Caco-2 (cell line): ENCODE measurements around the gene FUT7. TPM values are rescaled to one million over a fixed set of nuclear protein-coding genes. Genes with fewer than 3 reads are reported as not detected.

ENCODE experiments used
- BruUV-seq: library from RNA; stranded (reverse); fragments of 400-500 nt; replicated peaks from 2 replicates; lab custom pipeline; 2021; lab: Mats Ljungman, UMichigan
- CTCF ChIA-PET: fragments of 300-600 bp; sonication (Branson Sonifier 250); formaldehyde crosslinking; loops from one replicate; lab custom pipeline; 2022; ENCODE audit warnings: antibody characterized with exemption; lab: Charles Lee
- POLR2A ChIA-PET: fragments of 300-600 bp; sonication (Branson Sonifier 250); formaldehyde crosslinking; loops from one replicate; lab custom pipeline; 2022; ENCODE audit warnings: antibody characterized with exemption; lab: Charles Lee
- DNase-seq, 2 experiments: peaks; one replicate each; pipeline versions ENCODE4 v3.0.0 to v3.0.0-alpha.2; 2020 to 2022
- H3K27me3 ChIP-seq: replicated peaks from 2 replicates; pipeline ENCODE4 v1.6.0; 2011; ENCODE audit warnings: low read length; ENCODE audit not compliant: control insufficient read depth, insufficient read depth
- H3K36me3 ChIP-seq: 2 replicates; pipeline ENCODE4 v1.5.1; 2011; ENCODE audit warnings: low read length; ENCODE audit not compliant: control insufficient read depth, insufficient read depth
- H3K4me1 ChIP-seq: fragments of 250-450 bp; sonication (Bioruptor Pico); 2 replicates; pipeline ENCODE4 v1.5.1; 2020; ENCODE audit warnings: mild to moderate bottlenecking
- H3K4me3 ChIP-seq: 2 replicates; pipeline ENCODE4 v1.5.1; 2011; ENCODE audit warnings: low read depth, mild to moderate bottlenecking, control low read depth, low read length
- H3K9me3 ChIP-seq: fragments of 250-450 bp; sonication (Bioruptor Pico); 2 replicates; pipeline ENCODE4 v1.5.1; 2020; ENCODE audit warnings: mild to moderate bottlenecking, moderate library complexity
- H3K27ac Mint-ChIP-seq: one replicate; pipeline ENCODE4 v1.8.0; 2022; ENCODE audit warnings: mixed read lengths; ENCODE audit not compliant: unreplicated experiment
- H3K27me3 Mint-ChIP-seq: one replicate; pipeline ENCODE4 v1.8.0; 2022; ENCODE audit warnings: mixed read lengths; ENCODE audit not compliant: insufficient read depth, unreplicated experiment
- H3K36me3 Mint-ChIP-seq: one replicate; pipeline ENCODE4 v1.8.0; 2022; ENCODE audit warnings: mild to moderate bottlenecking, mixed read lengths; ENCODE audit not compliant: insufficient read depth, unreplicated experiment
- H3K4me1 Mint-ChIP-seq: one replicate; pipeline ENCODE4 v1.8.0; 2022; ENCODE audit warnings: low read depth, mixed read lengths; ENCODE audit not compliant: unreplicated experiment
- H3K4me3 Mint-ChIP-seq: one replicate; pipeline ENCODE4 v1.8.0; 2022; ENCODE audit warnings: mild to moderate bottlenecking, moderate library complexity, mixed read lengths; ENCODE audit not compliant: unreplicated experiment
- H3K9me3 Mint-ChIP-seq: one replicate; pipeline ENCODE4 v1.8.0; 2022; ENCODE audit warnings: mixed read lengths; ENCODE audit not compliant: unreplicated experiment
- CTCF ChIP-seq, 2 experiments: fragments of 200-600 bp in 1 of 2; IDR thresholded peaks; 1 replicate in 1 of 2; 2 replicates in 1 of 2; pipeline versions ENCODE4 v1.5.1 to v1.8.0; 2011 to 2022; ENCODE audit warnings: antibody characterized with exemption in 1 of 2, control low read depth in 1 of 2, inconsistent platforms in 1 of 2, low read depth in 1 of 2, low read length in 1 of 2, mild to moderate bottlenecking in 1 of 2, moderate library complexity in 1 of 2; ENCODE audit not compliant: insufficient read depth in 1 of 2, severe bottlenecking in 1 of 2, unreplicated experiment in 1 of 2
- intact Hi-C: fragments of 100-400 bp; cut with micrococcal nuclease; formaldehyde crosslinking; loops from one replicate; pipeline ENCODE4 v1.10.0; 2022; ENCODE audit not compliant: unreplicated experiment
- total RNA-seq: library from RNA; stranded (reverse); gene quantifications from 2 replicates; pipeline ENCODE4 v1.2.3, GENCODE V29; 2022

Gene FUT7
- total RNA-seq, 1 experiment from 2014 or later, result not detected

- Histone ChIP-seq H3K9me3 (no peaks in the 10 kb centered on the region), H3K27me3 (no peaks in the 10 kb centered on the region), H3K4me1 (peaks cover 20% of the 10 kb centered on the region), H3K4me3 (no peak overlapping the region), H3K36me3 (peaks cover 1% of the 10 kb centered on the region; the same call in 1 of the 2 replicates)
- peaks cover 15% of the 10 kb centered on the region for H3K36me3 Mint-ChIP-seq
- ChIA-PET CTCF (interaction anchor here (1.9 kb wide), 1 partner anchor 9 kb away, joined by 6 read pairs; no protein-coding TSS in a partner anchor), POLR2A (no interaction called here)
- H3K4me3 Mint-ChIP-seq, result no peak overlapping the region
- H3K4me1 Mint-ChIP-seq, result peaks cover 4% of the 10 kb centered on the region
- no peak overlapping the region for H3K27ac Mint-ChIP-seq
- DNase-seq, result no peak
- no peaks in the 10 kb centered on the region for H3K9me3 Mint-ChIP-seq
- no TSS peak for BruUV-seq
- H3K27me3 Mint-ChIP-seq, result no peaks in the 10 kb centered on the region
- intact Hi-C loops, result no loop called here
- TF ChIP-seq CTCF (IDR thresholded peaks at IDR 0.05; ENCODE audit: insufficient read depth in 1 of 2, low read depth in 1 of 2, low read length in 1 of 2, severe bottlenecking in 1 of 2, unreplicated experiment in 1 of 2), result no peak
Measured at GRCh38 chr9:137026384-137026783, 5.5 kb downstream of the FUT7 start.

- POLR2A ChIA-PET, result no interaction called here
- Mint-ChIP-seq H3K4me3 (no peak overlapping the region), H3K27ac (no peak overlapping the region), H3K4me1 (peaks cover 4% of the 10 kb centered on the region), H3K27me3 (no peaks in the 10 kb centered on the region), H3K9me3 (no peaks in the 10 kb centered on the region), H3K36me3 (peaks cover 18% of the 10 kb centered on the region)
- DNase-seq, result no peak
- CTCF ChIA-PET, result interaction anchor here (0.6 to 1.9 kb wide), 3 partner anchors 10 to 294 kb away, joined by 3 to 6 read pairs (median 4); no protein-coding TSS in a partner anchor
- H3K9me3 ChIP-seq, result no peaks in the 10 kb centered on the region
- intact Hi-C loops, result no loop called here
- H3K36me3 ChIP-seq, result peaks cover 1% of the 10 kb centered on the region
- H3K4me1 ChIP-seq, result peaks cover 20% of the 10 kb centered on the region
- no peak overlapping the region for H3K4me3 ChIP-seq
- H3K27me3 ChIP-seq, result no peaks in the 10 kb centered on the region
- BruUV-seq, result no TSS peak
- TF ChIP-seq CTCF (IDR thresholded peaks at IDR 0.05; ENCODE audit: insufficient read depth in 1 of 2, low read depth in 1 of 2, low read length in 1 of 2, severe bottlenecking in 1 of 2, unreplicated experiment in 1 of 2), result no peak
Measured at GRCh38 chr9:137025517-137025966, 6.3 kb downstream of the FUT7 start.

- Histone ChIP-seq H3K4me1 (peaks cover 7% of the 10 kb centered on the region), H3K9me3 (no peaks in the 10 kb centered on the region), H3K36me3 (peaks cover 1% of the 10 kb centered on the region), H3K4me3 (no peak overlapping the region), H3K27me3 (no peaks in the 10 kb centered on the region)
- Mint-ChIP-seq H3K27me3 (no peaks in the 10 kb centered on the region), H3K4me3 (no peak overlapping the region), H3K4me1 (peaks cover 4% of the 10 kb centered on the region), H3K9me3 (no peaks in the 10 kb centered on the region), H3K36me3 (peaks cover 18% of the 10 kb centered on the region), H3K27ac (no peak overlapping the region)
- no peak for TF ChIP-seq CTCF (IDR thresholded peaks at IDR 0.05; ENCODE audit: insufficient read depth in 1 of 2, low read depth in 1 of 2, low read length in 1 of 2, severe bottlenecking in 1 of 2, unreplicated experiment in 1 of 2)
- no peak for DNase-seq
- BruUV-seq, result no TSS peak
- ChIA-PET POLR2A (no interaction called here), CTCF (interaction anchor here (1.2 kb wide), 1 partner anchor 11 kb away, joined by 3 read pairs; no protein-coding TSS in a partner anchor)
- intact Hi-C loops, result no loop called here
Measured at GRCh38 chr9:137023583-137023991, 8.3 kb downstream of the FUT7 start.
